HepG2 (cell line): ENCODE results near the gene HNRNPH2. TPM values are rescaled to one million over a fixed set of nuclear protein-coding genes. Genes with fewer than 3 reads are reported as not detected.
A peak's percentile ranks its signal among the peaks of the same experiment; 100 is the strongest.

Source experiments
- ATAD3A ChIP-seq: sonication (generic); formaldehyde crosslinking; IDR thresholded peaks from 2 replicates; pipeline ENCODE4 v1.4.0; 2020; ENCODE audit warnings: missing genetic modification reagents
- ATF1 ChIP-seq: IDR thresholded peaks from 2 replicates; pipeline ENCODE4 v1.6.1; 2016; ENCODE audit warnings: mild to moderate bottlenecking, control low read depth
- CEBPG ChIP-seq: IDR thresholded peaks from 2 replicates; pipeline ENCODE4 v1.6.1; 2016
- HES4 ChIP-seq: sonication (generic); formaldehyde crosslinking; IDR thresholded peaks from 2 replicates; pipeline ENCODE4 v1.9.0; 2021; ENCODE audit warnings: mild to moderate bottlenecking, missing genetic modification reagents, borderline replicate concordance
- HNF4A ChIP-seq: sonication (generic); formaldehyde crosslinking; IDR thresholded peaks from 2 replicates; pipeline ENCODE4 v1.4.0; 2020; ENCODE audit warnings: missing genetic modification reagents
- NFYB ChIP-seq: sonication (generic); formaldehyde crosslinking; IDR thresholded peaks from 2 replicates; pipeline ENCODE4 v1.4.0; 2020; ENCODE audit warnings: missing genetic modification reagents
- NR2C2 ChIP-seq: sonication (generic); formaldehyde crosslinking; IDR thresholded peaks from 2 replicates; pipeline ENCODE4 v1.4.0; 2020; ENCODE audit warnings: missing genetic modification reagents, mild to moderate bottlenecking, moderate library complexity, borderline replicate concordance
- PHF20 ChIP-seq: sonication (generic); formaldehyde crosslinking; IDR thresholded peaks from 2 replicates; pipeline ENCODE4 v1.5.0; 2020; ENCODE audit warnings: mild to moderate bottlenecking, missing genetic modification reagents
- SALL1 ChIP-seq: sonication (generic); formaldehyde crosslinking; IDR thresholded peaks from 2 replicates; pipeline ENCODE4 v1.8.0; 2022; ENCODE audit warnings: mild to moderate bottlenecking, missing genetic modification reagents
- SIX1 ChIP-seq: sonication (generic); formaldehyde crosslinking; IDR thresholded peaks from 2 replicates; pipeline ENCODE4 v1.4.0; 2020; ENCODE audit warnings: missing genetic modification reagents, borderline replicate concordance
- SOX5 ChIP-seq: IDR thresholded peaks from 2 replicates; pipeline ENCODE4 v1.6.1; 2016; ENCODE audit warnings: borderline replicate concordance
- SRSF1 ChIP-seq: fragments of 200-400 bp; formaldehyde crosslinking; optimal IDR thresholded peaks from 2 replicates; pipeline ENCODE3; 2017; ENCODE audit warnings: mild to moderate bottlenecking, low read depth, low read length, moderate library complexity
- ZNF343 ChIP-seq: sonication (generic); formaldehyde crosslinking; IDR thresholded peaks from 2 replicates; pipeline ENCODE4 v1.4.0; 2020; ENCODE audit warnings: mild to moderate bottlenecking, missing genetic modification reagents
- ZNF367 ChIP-seq: sonication (generic); formaldehyde crosslinking; IDR thresholded peaks from 2 replicates; pipeline ENCODE4 v1.4.0; 2020; ENCODE audit warnings: missing genetic modification reagents, borderline replicate concordance
- ZSCAN29 ChIP-seq: sonication (generic); formaldehyde crosslinking; conservative IDR thresholded peaks from 2 replicates; pipeline ENCODE4 v1.4.0; 2020; ENCODE audit warnings: mild to moderate bottlenecking, missing genetic modification reagents
- polyA plus RNA-seq, 8 experiments: library from polyadenylated mRNA; depleted of rRNA in 3 of 8; stranded (reverse) in 7 of 8; unstranded in 1 of 8; fragments of >200 nt; fragmentation: Illumina TruSeq in 4 of 8; extraction: Trizol in 4 of 8; gene quantifications; 2 replicates each; pipeline versions ENCODE4 v1.2.1 to v1.2.3, GENCODE V29; 2011 to 2016; ENCODE audit warnings: low read depth in 4 of 8, missing spikeins in 1 of 8, mixed read lengths in 1 of 8; ENCODE audit not compliant: insufficient read depth in 1 of 8
- total RNA-seq, 5 experiments: library from RNA; depleted of rRNA; stranded (reverse); fragments of >200 nt; fragmentation: Illumina TruSeq; extraction: Trizol; gene quantifications; 2 replicates each; pipeline ENCODE4 v1.2.3, GENCODE V29; 2016; ENCODE audit warnings: low read depth in 1 of 5
- TF ChIP-seq, protein P1 (sequence below): sonication (generic); formaldehyde crosslinking; conservative IDR thresholded peaks from 2 replicates; pipeline ENCODE4 v1.4.0; 2020; ENCODE audit warnings: mild to moderate bottlenecking, missing genetic modification reagents, moderate library complexity
- TF ChIP-seq, protein P2 (sequence below): sonication (generic); formaldehyde crosslinking; IDR thresholded peaks from 2 replicates; pipeline ENCODE4 v1.4.0; 2020; ENCODE audit warnings: missing genetic modification reagents
- TF ChIP-seq, protein P3 (sequence below): sonication (generic); formaldehyde crosslinking; conservative IDR thresholded peaks from 2 replicates; pipeline ENCODE4 v1.8.0; 2022; ENCODE audit warnings: mild to moderate bottlenecking, moderate library complexity, missing genetic modification reagents
- TF ChIP-seq, protein P4 (sequence below): sonication (generic); formaldehyde crosslinking; IDR thresholded peaks from 2 replicates; pipeline ENCODE4 v1.4.0; 2020; ENCODE audit warnings: missing genetic modification reagents
- TF ChIP-seq, protein P5 (sequence below): sonication (generic); formaldehyde crosslinking; IDR thresholded peaks from 2 replicates; pipeline ENCODE4 v1.8.0; 2023; ENCODE audit warnings: mild to moderate bottlenecking, missing genetic modification reagents

The HNRNPH2 gene
- total and polyA plus RNA-seq, 2 of the 13 experiments (the other 11 are each of a cell fraction or from before 2014, with no cell fraction given) = 23.8 to 56.9 TPM

DNA sequence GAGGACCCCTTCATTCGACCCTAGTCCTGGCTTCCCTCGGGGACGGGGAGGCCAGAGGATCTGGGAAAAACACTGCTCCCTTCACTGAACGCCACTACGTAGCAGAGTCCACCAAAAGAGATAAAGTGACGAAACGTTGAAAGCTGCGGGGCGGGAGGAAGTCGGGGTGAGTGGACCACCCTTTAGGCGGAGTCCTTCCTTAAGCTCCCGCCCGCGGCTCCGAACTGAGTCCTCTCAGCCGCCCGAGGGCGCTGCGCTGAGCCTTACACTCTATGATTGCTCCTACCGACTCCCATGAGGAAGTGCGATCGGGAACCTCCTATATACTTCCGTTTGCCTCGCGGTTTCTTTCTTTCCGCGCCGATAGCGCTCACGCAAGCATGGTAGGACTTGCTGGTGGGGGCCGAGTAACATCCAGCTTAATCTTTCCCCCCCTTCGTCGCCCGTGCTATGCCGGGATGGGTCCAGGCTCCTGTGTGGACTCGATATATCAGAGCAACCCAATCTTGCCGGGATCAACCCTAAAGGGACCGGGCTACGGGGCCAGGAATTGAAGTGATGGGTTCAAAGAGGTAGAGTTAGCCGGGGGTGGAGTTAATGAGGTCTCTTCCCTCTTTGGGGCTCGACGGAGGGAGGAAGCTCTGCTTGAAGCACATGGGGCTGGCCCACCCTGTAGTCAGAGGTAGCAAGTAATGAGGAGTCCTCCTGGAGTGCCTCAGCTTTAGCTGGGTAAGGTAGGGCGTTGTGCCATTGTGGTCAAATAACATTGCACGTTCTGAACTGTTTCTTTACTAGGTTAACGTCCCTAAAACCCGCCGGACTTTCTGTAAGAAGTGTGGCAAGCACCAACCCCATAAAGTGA is 17.1 kb upstream of the HNRNPH2 start, which contains the start of gene RPL36A (continued):
- TF ChIP-seq, protein P1, sequence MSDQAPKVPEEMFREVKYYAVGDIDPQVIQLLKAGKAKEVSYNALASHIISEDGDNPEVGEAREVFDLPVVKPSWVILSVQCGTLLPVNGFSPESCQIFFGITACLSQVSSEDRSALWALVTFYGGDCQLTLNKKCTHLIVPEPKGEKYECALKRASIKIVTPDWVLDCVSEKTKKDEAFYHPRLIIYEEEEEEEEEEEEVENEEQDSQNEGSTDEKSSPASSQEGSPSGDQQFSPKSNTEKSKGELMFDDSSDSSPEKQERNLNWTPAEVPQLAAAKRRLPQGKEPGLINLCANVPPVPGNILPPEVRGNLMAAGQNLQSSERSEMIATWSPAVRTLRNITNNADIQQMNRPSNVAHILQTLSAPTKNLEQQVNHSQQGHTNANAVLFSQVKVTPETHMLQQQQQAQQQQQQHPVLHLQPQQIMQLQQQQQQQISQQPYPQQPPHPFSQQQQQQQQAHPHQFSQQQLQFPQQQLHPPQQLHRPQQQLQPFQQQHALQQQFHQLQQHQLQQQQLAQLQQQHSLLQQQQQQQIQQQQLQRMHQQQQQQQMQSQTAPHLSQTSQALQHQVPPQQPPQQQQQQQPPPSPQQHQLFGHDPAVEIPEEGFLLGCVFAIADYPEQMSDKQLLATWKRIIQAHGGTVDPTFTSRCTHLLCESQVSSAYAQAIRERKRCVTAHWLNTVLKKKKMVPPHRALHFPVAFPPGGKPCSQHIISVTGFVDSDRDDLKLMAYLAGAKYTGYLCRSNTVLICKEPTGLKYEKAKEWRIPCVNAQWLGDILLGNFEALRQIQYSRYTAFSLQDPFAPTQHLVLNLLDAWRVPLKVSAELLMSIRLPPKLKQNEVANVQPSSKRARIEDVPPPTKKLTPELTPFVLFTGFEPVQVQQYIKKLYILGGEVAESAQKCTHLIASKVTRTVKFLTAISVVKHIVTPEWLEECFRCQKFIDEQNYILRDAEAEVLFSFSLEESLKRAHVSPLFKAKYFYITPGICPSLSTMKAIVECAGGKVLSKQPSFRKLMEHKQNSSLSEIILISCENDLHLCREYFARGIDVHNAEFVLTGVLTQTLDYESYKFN = no peak
- TF ChIP-seq, protein P2, sequence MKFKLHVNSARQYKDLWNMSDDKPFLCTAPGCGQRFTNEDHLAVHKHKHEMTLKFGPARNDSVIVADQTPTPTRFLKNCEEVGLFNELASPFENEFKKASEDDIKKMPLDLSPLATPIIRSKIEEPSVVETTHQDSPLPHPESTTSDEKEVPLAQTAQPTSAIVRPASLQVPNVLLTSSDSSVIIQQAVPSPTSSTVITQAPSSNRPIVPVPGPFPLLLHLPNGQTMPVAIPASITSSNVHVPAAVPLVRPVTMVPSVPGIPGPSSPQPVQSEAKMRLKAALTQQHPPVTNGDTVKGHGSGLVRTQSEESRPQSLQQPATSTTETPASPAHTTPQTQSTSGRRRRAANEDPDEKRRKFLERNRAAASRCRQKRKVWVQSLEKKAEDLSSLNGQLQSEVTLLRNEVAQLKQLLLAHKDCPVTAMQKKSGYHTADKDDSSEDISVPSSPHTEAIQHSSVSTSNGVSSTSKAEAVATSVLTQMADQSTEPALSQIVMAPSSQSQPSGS (CRISPR knock-in tag) = peak; percentile 59; the same call in 1 of the 2 replicates
- no peak for TF ChIP-seq CEBPG
- no peak for TF ChIP-seq SOX5 (CRISPR knock-in tag)
- TF ChIP-seq PHF20 (CRISPR knock-in tag) = peak; percentile 82
- no peak for TF ChIP-seq ATAD3A (CRISPR knock-in tag)
- TF ChIP-seq ATF1 (CRISPR knock-in tag) = no peak
- TF ChIP-seq ZNF367 (CRISPR knock-in tag) = no peak
- TF ChIP-seq ZNF343 (CRISPR knock-in tag) = no peak; the same call in 1 of the 2 replicates
- TF ChIP-seq ZSCAN29 = no peak
- TF ChIP-seq NR2C2 = peak; percentile 54; the same call in 1 of the 2 replicates
- TF ChIP-seq HNF4A (CRISPR knock-in tag) = no peak
- peak; percentile 35; the same call in 1 of the 2 replicates for TF ChIP-seq SALL1 (CRISPR knock-in tag)
- TF ChIP-seq, protein P3, sequence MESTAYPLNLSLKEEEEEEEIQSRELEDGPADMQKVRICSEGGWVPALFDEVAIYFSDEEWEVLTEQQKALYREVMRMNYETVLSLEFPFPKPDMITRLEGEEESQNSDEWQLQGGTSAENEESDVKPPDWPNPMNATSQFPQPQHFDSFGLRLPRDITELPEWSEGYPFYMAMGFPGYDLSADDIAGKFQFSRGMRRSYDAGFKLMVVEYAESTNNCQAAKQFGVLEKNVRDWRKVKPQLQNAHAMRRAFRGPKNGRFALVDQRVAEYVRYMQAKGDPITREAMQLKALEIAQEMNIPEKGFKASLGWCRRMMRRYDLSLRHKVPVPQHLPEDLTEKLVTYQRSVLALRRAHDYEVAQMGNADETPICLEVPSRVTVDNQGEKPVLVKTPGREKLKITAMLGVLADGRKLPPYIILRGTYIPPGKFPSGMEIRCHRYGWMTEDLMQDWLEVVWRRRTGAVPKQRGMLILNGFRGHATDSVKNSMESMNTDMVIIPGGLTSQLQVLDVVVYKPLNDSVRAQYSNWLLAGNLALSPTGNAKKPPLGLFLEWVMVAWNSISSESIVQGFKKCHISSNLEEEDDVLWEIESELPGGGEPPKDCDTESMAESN = no peak
- no peak for TF ChIP-seq HES4 (CRISPR knock-in tag)
- TF ChIP-seq SIX1 (CRISPR knock-in tag) = no peak
- TF ChIP-seq, protein P4, sequence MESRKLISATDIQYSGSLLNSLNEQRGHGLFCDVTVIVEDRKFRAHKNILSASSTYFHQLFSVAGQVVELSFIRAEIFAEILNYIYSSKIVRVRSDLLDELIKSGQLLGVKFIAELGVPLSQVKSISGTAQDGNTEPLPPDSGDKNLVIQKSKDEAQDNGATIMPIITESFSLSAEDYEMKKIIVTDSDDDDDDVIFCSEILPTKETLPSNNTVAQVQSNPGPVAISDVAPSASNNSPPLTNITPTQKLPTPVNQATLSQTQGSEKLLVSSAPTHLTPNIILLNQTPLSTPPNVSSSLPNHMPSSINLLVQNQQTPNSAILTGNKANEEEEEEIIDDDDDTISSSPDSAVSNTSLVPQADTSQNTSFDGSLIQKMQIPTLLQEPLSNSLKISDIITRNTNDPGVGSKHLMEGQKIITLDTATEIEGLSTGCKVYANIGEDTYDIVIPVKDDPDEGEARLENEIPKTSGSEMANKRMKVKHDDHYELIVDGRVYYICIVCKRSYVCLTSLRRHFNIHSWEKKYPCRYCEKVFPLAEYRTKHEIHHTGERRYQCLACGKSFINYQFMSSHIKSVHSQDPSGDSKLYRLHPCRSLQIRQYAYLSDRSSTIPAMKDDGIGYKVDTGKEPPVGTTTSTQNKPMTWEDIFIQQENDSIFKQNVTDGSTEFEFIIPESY = no peak
- peak; percentile 36 for TF ChIP-seq NFYB (CRISPR knock-in tag)
- TF ChIP-seq, protein P5, sequence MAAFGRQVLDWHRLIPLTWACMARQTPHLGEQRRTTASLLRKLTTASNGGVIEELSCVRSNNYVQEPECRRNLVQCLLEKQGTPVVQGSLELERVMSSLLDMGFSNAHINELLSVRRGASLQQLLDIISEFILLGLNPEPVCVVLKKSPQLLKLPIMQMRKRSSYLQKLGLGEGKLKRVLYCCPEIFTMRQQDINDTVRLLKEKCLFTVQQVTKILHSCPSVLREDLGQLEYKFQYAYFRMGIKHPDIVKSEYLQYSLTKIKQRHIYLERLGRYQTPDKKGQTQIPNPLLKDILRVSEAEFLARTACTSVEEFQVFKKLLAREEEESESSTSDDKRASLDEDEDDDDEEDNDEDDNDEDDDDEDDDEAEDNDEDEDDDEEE = no peak
- TF ChIP-seq SRSF1 = no peak
